PC-9 (cell line): ENCODE results near the gene LAMA2.

ENCODE experiments used
- CTCF ChIP-seq: fragments of 200-600 bp; sonication (generic); conservative IDR thresholded peaks from 2 replicates; pipeline ENCODE4 v1.6.1; 2017; ENCODE audit warnings: mixed run types, antibody characterized with exemption, mild to moderate bottlenecking, moderate library complexity
- EZH2 ChIP-seq: fragments of 200-600 bp; sonication (generic); IDR thresholded peaks from 2 replicates; pipeline ENCODE4 v1.8.0; 2017; ENCODE audit warnings: antibody characterized with exemption, low read depth

- no peak for TF ChIP-seq EZH2
- no peak for TF ChIP-seq CTCF
Observed at GRCh38 chr6:129289442-129289841, 406.5 kb downstream of the LAMA2 start.
